HEK293 (cell line): ENCODE results near the gene MAP3K14.

Experiments
- ELK4 ChIP-seq: IDR thresholded peaks from 2 replicates; pipeline ENCODE4 v1.6.1; 2011; ENCODE audit warnings: mild to moderate bottlenecking, low read depth, low read length, borderline replicate concordance
- FEZF1 ChIP-seq: fragments of 450-650 bp; formaldehyde crosslinking; IDR thresholded peaks from 2 replicates; pipeline ENCODE4 v1.5.1; 2016; ENCODE audit warnings: missing biosample characterization, missing genetic modification characterization
- GLI2 ChIP-seq: fragments of 450-650 bp; formaldehyde crosslinking; IDR thresholded peaks from 2 replicates; pipeline ENCODE4; 2017; ENCODE audit warnings: missing biosample characterization, missing genetic modification characterization, low read depth, borderline replicate concordance
- KLF7 ChIP-seq: fragments of 450-650 bp; formaldehyde crosslinking; IDR thresholded peaks from 2 replicates; pipeline ENCODE4 v1.5.1; 2016; ENCODE audit warnings: missing biosample characterization, missing genetic modification characterization, borderline replicate concordance
- KLF9 ChIP-seq: fragments of 450-650 bp; formaldehyde crosslinking; IDR thresholded peaks from 2 replicates; pipeline ENCODE4 v1.5.1; 2016; ENCODE audit warnings: missing biosample characterization, missing genetic modification characterization, low read depth
- PRDM1 ChIP-seq: fragments of 450-650 bp; formaldehyde crosslinking; IDR thresholded peaks from 2 replicates; pipeline ENCODE4; 2016; ENCODE audit warnings: missing biosample characterization, missing genetic modification characterization
- ZBTB1 ChIP-seq: fragments of 450-650 bp; formaldehyde crosslinking; IDR thresholded peaks from 2 replicates; pipeline ENCODE4 v1.5.1; 2016; ENCODE audit warnings: missing biosample characterization, missing genetic modification characterization
- ZBTB11 ChIP-seq: fragments of 450-650 bp; formaldehyde crosslinking; conservative IDR thresholded peaks from 2 replicates; pipeline ENCODE4 v1.5.1; 2016; ENCODE audit warnings: low read depth, missing biosample characterization, missing genetic modification characterization
- ZBTB49 ChIP-seq: fragments of 450-650 bp; formaldehyde crosslinking; IDR thresholded peaks from 2 replicates; pipeline ENCODE4 v1.5.1; 2016; ENCODE audit warnings: missing biosample characterization, missing genetic modification characterization, low read depth
- ZNF10 ChIP-seq: fragments of 450-650 bp; formaldehyde crosslinking; IDR thresholded peaks from 2 replicates; pipeline ENCODE4 v1.5.1; 2017; ENCODE audit warnings: missing biosample characterization, missing genetic modification characterization
- ZNF248 ChIP-seq: fragments of 450-650 bp; formaldehyde crosslinking; IDR thresholded peaks from 2 replicates; pipeline ENCODE4 v1.5.1; 2017; ENCODE audit warnings: missing biosample characterization, missing genetic modification characterization
- ZNF274 ChIP-seq, 2 experiments: fragments of 200-500 bp in 1 of 2; fragments of 450-650 bp in 1 of 2; sonication (Bioruptor generic) in 1 of 2; formaldehyde crosslinking in 1 of 2; IDR thresholded peaks; 2 replicates each; pipeline versions ENCODE4 v1.5.1 to v1.6.1; 2014 to 2016; ENCODE audit warnings: borderline replicate concordance in 1 of 2, inconsistent platforms in 1 of 2, low read length in 1 of 2, missing biosample characterization in 1 of 2, missing genetic modification characterization in 1 of 2
- ZNF292 ChIP-seq: fragments of 450-650 bp; formaldehyde crosslinking; IDR thresholded peaks from 2 replicates; pipeline ENCODE4 v1.5.1; 2016; ENCODE audit warnings: low read depth, missing biosample characterization, missing genetic modification characterization, borderline replicate concordance
- ZNF391 ChIP-seq: fragments of 450-650 bp; formaldehyde crosslinking; IDR thresholded peaks from 2 replicates; pipeline ENCODE4 v1.5.1; 2016; ENCODE audit warnings: low read depth, missing biosample characterization, missing genetic modification characterization, borderline replicate concordance
- ZNF513 ChIP-seq: fragments of 450-650 bp; IDR thresholded peaks from 2 replicates; pipeline ENCODE4 v1.5.1; 2018; ENCODE audit warnings: missing biosample characterization, missing genetic modification characterization
- ZNF580 ChIP-seq: fragments of 450-650 bp; formaldehyde crosslinking; IDR thresholded peaks from 2 replicates; pipeline ENCODE4 v1.5.1; 2016; ENCODE audit warnings: missing biosample characterization, missing genetic modification characterization
- ZNF585B ChIP-seq: fragments of 450-650 bp; formaldehyde crosslinking; IDR thresholded peaks from 2 replicates; pipeline ENCODE4 v1.5.1; 2016; ENCODE audit warnings: missing biosample characterization, missing genetic modification characterization
- ZNF600 ChIP-seq: fragments of 450-650 bp; formaldehyde crosslinking; IDR thresholded peaks from 2 replicates; pipeline ENCODE4 v1.5.1; 2016; ENCODE audit warnings: missing biosample characterization, missing genetic modification characterization
- ZNF626 ChIP-seq: fragments of 450-650 bp; sonication (Bioruptor Pico); formaldehyde crosslinking; IDR thresholded peaks from 2 replicates; pipeline ENCODE4 v1.5.1; 2018; ENCODE audit warnings: missing biosample characterization, missing genetic modification characterization, inconsistent platforms
- ZNF692 ChIP-seq: fragments of 450-650 bp; formaldehyde crosslinking; IDR thresholded peaks from 2 replicates; pipeline ENCODE4 v1.5.1; 2016; ENCODE audit warnings: missing biosample characterization, missing genetic modification characterization
- ZNF704 ChIP-seq: fragments of 450-650 bp; formaldehyde crosslinking; IDR thresholded peaks from 2 replicates; pipeline ENCODE4 v1.5.1; 2016; ENCODE audit warnings: missing biosample characterization, missing genetic modification characterization
- ZNF830 ChIP-seq: fragments of 450-650 bp; IDR thresholded peaks from 2 replicates; pipeline ENCODE4 v1.5.0; 2018; ENCODE audit warnings: missing biosample characterization, missing genetic modification characterization, low read depth, mild to moderate bottlenecking, moderate library complexity
- TF ChIP-seq, protein P1 (sequence below): fragments of 450-650 bp; formaldehyde crosslinking; IDR thresholded peaks from 2 replicates; pipeline ENCODE4 v1.5.1; 2016; ENCODE audit warnings: missing biosample characterization, missing genetic modification characterization
- TF ChIP-seq, protein P2 (sequence below): fragments of 450-650 bp; formaldehyde crosslinking; IDR thresholded peaks from 2 replicates; pipeline ENCODE4 v1.5.1; 2017; ENCODE audit warnings: missing biosample characterization, missing genetic modification characterization

Gene MAP3K14

DNA sequence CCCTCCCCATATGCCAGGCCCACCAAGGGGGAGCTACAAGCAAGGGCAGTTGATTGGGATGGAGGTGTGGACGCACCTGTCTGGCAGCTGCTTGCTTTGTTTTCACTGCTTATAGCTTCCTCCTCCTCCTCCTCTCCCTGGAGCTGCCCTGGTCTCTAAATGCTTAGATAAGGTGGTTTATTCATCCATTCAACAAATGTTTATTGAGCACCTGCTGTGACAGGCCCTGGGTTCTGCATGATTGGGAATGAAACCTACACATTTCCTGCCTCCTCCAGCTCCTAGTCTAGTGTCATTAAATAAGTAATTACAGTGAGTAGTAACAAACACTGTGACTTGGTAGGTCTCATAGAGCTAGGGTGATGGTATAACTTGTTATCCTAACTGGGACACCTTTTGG lies 17.4 kb upstream of the MAP3K14 start (continued):
- TF ChIP-seq, protein P1, sequence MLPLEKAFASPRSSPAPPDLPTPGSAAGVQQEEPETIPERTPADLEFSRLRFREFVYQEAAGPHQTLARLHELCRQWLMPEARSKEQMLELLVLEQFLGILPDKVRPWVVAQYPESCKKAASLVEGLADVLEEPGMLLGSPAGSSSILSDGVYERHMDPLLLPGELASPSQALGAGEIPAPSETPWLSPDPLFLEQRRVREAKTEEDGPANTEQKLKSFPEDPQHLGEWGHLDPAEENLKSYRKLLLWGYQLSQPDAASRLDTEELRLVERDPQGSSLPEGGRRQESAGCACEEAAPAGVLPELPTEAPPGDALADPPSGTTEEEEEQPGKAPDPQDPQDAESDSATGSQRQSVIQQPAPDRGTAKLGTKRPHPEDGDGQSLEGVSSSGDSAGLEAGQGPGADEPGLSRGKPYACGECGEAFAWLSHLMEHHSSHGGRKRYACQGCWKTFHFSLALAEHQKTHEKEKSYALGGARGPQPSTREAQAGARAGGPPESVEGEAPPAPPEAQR (tag by site-specific recombination), result no peak
- TF ChIP-seq ZNF704 (tag by site-specific recombination) (no peak), ZNF585B (tag by site-specific recombination) (no peak), ZBTB11 (tag by site-specific recombination) (no peak), ZNF580 (no peak), GLI2 (tag by site-specific recombination) (no peak), ZNF10 (peak; percentile 41; the same call in 1 of the 2 replicates), ELK4 (no peak), ZNF513 (tag by site-specific recombination) (peak; percentile 83), KLF9 (tag by site-specific recombination) (no peak), ZNF248 (no peak), ZBTB49 (tag by site-specific recombination) (no peak), ZNF391 (tag by site-specific recombination) (no peak), PRDM1 (tag by site-specific recombination) (no peak), ZNF626 (tag by site-specific recombination) (no peak), ZNF274 (IDR thresholded peaks at IDR 0.05; ENCODE audit: low read length) (no peak), ZNF274 (tag by site-specific recombination; IDR thresholded peaks at IDR 0.05; ENCODE audit: borderline replicate concordance) (no peak), ZNF830 (tag by site-specific recombination) (no peak), FEZF1 (tag by site-specific recombination) (peak; percentile 73), ZNF692 (tag by site-specific recombination) (no peak), KLF7 (tag by site-specific recombination) (peak; percentile 55; the same call in 1 of the 2 replicates), ZNF292 (tag by site-specific recombination) (no peak), ZBTB1 (tag by site-specific recombination) (no peak), ZNF600 (tag by site-specific recombination) (peak; percentile 60; the same call in 1 of the 2 replicates)
- TF ChIP-seq, protein P2, sequence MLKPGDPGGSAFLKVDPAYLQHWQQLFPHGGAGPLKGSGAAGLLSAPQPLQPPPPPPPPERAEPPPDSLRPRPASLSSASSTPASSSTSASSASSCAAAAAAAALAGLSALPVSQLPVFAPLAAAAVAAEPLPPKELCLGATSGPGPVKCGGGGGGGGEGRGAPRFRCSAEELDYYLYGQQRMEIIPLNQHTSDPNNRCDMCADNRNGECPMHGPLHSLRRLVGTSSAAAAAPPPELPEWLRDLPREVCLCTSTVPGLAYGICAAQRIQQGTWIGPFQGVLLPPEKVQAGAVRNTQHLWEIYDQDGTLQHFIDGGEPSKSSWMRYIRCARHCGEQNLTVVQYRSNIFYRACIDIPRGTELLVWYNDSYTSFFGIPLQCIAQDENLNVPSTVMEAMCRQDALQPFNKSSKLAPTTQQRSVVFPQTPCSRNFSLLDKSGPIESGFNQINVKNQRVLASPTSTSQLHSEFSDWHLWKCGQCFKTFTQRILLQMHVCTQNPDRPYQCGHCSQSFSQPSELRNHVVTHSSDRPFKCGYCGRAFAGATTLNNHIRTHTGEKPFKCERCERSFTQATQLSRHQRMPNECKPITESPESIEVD (tag by site-specific recombination), result no peak; the same call in 1 of the 2 replicates
